ENCODE measurements around the gene PRPF40A. TPM values are rescaled to one million over a fixed set of nuclear protein-coding genes. Genes with fewer than 3 reads are reported as not detected.

Gene PRPF40A
- polyA plus RNA-seq, 1 donor (not counting 4 experiments of a cell fraction or from before 2014, with no cell fraction given) = 104 TPM

GRCh38 chr2:152611458-152612231, 105.6 kb downstream of the PRPF40A start:
- Histone ChIP-seq H3K79me2 (ENCODE audit: control insufficient read depth, insufficient read depth, low read length) (no peaks in the 10 kb centered on the region), H3K9me1 (ENCODE audit: control insufficient read depth, extremely low read depth, insufficient read depth, low read length) (no peaks in the 10 kb centered on the region), H3K9me3 (ENCODE audit: control insufficient read depth, low read depth, low read length) (no peaks in the 10 kb centered on the region), H3K27ac (ENCODE audit: control insufficient read depth, insufficient read depth, low read length) (no peak overlapping the region), H3K9ac (ENCODE audit: control insufficient read depth, extremely low read depth, insufficient read depth, low read length) (no peak overlapping the region), H3K4me3 (ENCODE audit: control insufficient read depth in 2 of 3, extremely low read depth in 1 of 3, insufficient read depth in 2 of 3, low read depth in 1 of 3, low read length in 3 of 3) (no peak overlapping the region), H2AFZ (ENCODE audit: control insufficient read depth, low read length) (no peak overlapping the region), H3K4me2 (ENCODE audit: control insufficient read depth, extremely low read depth, insufficient read depth, low read depth, low read length) (no peak overlapping the region), H3K4me1 (ENCODE audit: control insufficient read depth, extremely low read depth, insufficient read depth, low read length) (no peaks in the 10 kb centered on the region), H4K20me1 (ENCODE audit: control insufficient read depth, extremely low read depth, insufficient read depth, low read length) (no peaks in the 10 kb centered on the region), H3K27me3 (ENCODE audit: control insufficient read depth, extremely low read depth, insufficient read depth, low read length) (no peaks in the 10 kb centered on the region), H3K36me3 (ENCODE audit: control insufficient read depth in 2 of 2, extremely low read depth in 1 of 2, insufficient read depth in 2 of 2, low read length in 2 of 2) (peaks cover 10 to 19% of the 10 kb centered on the region in 2 experiments)
- no peak for FAIRE-seq
- dilution Hi-C loops (cut with MboI; ENCODE audit: extremely low pct_ligation_motif_present, low sequenced_read_pairs) = no loop called here
- no peak for TF ChIP-seq CTCF (optimal IDR thresholded peaks at IDR 0.05 in 1 of 3, IDR thresholded peaks at IDR 0.05 in 1 of 3, conservative IDR thresholded peaks at IDR 0.05 in 1 of 3; ENCODE audit: extremely low read depth in 1 of 3, insufficient read depth in 2 of 3, low read length in 3 of 3)
- TF ChIP-seq EZH2 (IDR thresholded peaks at IDR 0.05; ENCODE audit: low read length) = no peak
- DNase-seq (ENCODE audit: low read depth, low spot score) = no peak

- H3K9me1 ChIP-seq (ENCODE audit: control insufficient read depth, extremely low read depth, insufficient read depth, low read length) = no peaks in the 10 kb centered on the region
- FAIRE-seq (no peak), DNase-seq (ENCODE audit: low read depth, low spot score) (no peak)
- no peaks in the 10 kb centered on the region for H3K27me3 ChIP-seq (ENCODE audit: control insufficient read depth, extremely low read depth, insufficient read depth, low read length)
- no peak overlapping the region for H3K4me2 ChIP-seq (ENCODE audit: control insufficient read depth, extremely low read depth, insufficient read depth, low read depth, low read length)
- TF ChIP-seq CTCF (optimal IDR thresholded peaks at IDR 0.05 in 1 of 3, IDR thresholded peaks at IDR 0.05 in 1 of 3, conservative IDR thresholded peaks at IDR 0.05 in 1 of 3; ENCODE audit: extremely low read depth in 1 of 3, insufficient read depth in 2 of 3, low read length in 3 of 3) = no peak
- TF ChIP-seq EZH2 (IDR thresholded peaks at IDR 0.05; ENCODE audit: low read length) = no peak
- H3K4me3 ChIP-seq (ENCODE audit: control insufficient read depth in 2 of 3, extremely low read depth in 1 of 3, insufficient read depth in 2 of 3, low read depth in 1 of 3, low read length in 3 of 3) = no peak overlapping the region
- H4K20me1 ChIP-seq (ENCODE audit: control insufficient read depth, extremely low read depth, insufficient read depth, low read length) = no peaks in the 10 kb centered on the region
- no peaks in the 10 kb centered on the region for H3K9me3 ChIP-seq (ENCODE audit: control insufficient read depth, low read depth, low read length)
- peaks cover 7 to 15% of the 10 kb centered on the region in 2 experiments for H3K36me3 ChIP-seq (ENCODE audit: control insufficient read depth in 2 of 2, extremely low read depth in 1 of 2, insufficient read depth in 2 of 2, low read length in 2 of 2)
- no peak overlapping the region for H3K27ac ChIP-seq (ENCODE audit: control insufficient read depth, insufficient read depth, low read length)
- dilution Hi-C loops (cut with MboI; ENCODE audit: extremely low pct_ligation_motif_present, low sequenced_read_pairs) = no loop called here
- H3K79me2 ChIP-seq (ENCODE audit: control insufficient read depth, insufficient read depth, low read length) = peaks cover 2% of the 10 kb centered on the region
- no peak overlapping the region for H2AFZ ChIP-seq (ENCODE audit: control insufficient read depth, low read length)
- no peaks in the 10 kb centered on the region for H3K4me1 ChIP-seq (ENCODE audit: control insufficient read depth, extremely low read depth, insufficient read depth, low read length)
- H3K9ac ChIP-seq (ENCODE audit: control insufficient read depth, extremely low read depth, insufficient read depth, low read length) = no peak overlapping the region
Measured at GRCh38 chr2:152609699-152610098, 107.6 kb downstream of the PRPF40A start.

Data from keratinocyte (primary cell).